Measurements from ENCODE around the gene CDH2.

Gene CDH2

GRCh38 chr18:28075501-28075900, 101.4 kb downstream of the CDH2 start:
- DNase-seq (ENCODE audit: low read depth): no peak
- no peak for TF ChIP-seq CTCF (conservative IDR thresholded peaks at IDR 0.05; ENCODE audit: low read length)
- H3K4me3 ChIP-seq (ENCODE audit: low read length): no peak overlapping the region

GRCh38 chr18:28074076-28074475, 102.9 kb downstream of the CDH2 start:
- H3K4me3 ChIP-seq (ENCODE audit: low read length): no peak overlapping the region
- no peak for TF ChIP-seq CTCF (conservative IDR thresholded peaks at IDR 0.05; ENCODE audit: low read length)
- no peak for DNase-seq (ENCODE audit: low read depth)

DNA sequence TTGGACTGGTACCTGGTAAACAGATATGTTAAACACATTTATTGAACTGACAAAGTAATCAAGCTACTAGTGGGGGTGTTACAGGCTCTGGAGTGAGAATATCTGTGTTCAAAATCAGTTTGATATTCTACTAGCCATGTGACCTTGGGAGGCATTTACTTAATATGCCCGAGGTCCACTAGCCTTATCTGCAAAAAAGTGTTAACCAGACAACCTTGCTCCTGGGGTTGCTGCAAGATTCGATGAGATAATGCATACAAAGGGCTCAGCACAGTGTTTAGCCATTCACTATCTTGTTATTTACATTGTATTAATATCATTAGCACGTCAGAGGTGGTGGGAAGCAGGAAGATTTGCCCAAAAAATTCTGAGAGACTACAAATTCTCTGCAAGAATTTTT, 103.3 kb downstream of the CDH2 start:
- no peak overlapping the region for H3K4me3 ChIP-seq (ENCODE audit: low read length)
- TF ChIP-seq CTCF (conservative IDR thresholded peaks at IDR 0.05; ENCODE audit: low read length): no peak
- DNase-seq (ENCODE audit: low read depth): no peak

GRCh38 chr18:28071199-28071598, 105.7 kb downstream of the CDH2 start:
- DNase-seq (ENCODE audit: low read depth): no peak

DNA sequence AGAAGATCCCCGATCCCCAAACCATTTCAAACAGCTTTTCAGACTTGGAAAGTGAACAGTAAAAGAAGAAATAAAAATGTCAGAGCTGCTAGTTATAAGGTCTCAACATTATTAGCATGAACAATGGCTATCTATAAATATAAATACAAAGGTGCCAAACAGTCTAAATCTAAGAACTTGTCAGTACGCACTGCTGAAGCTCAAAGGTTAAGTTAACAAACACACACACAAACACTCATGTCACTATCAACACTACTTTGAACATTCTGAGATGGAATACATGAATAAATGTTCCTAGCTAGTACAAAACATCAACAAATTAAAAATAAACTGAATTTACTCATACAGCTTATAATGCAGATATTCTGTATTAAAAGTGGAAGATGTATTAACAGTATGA, 108.7 kb downstream of the CDH2 start:
- no peak for DNase-seq (ENCODE audit: low read depth)
- H3K4me3 ChIP-seq (ENCODE audit: low read length): no peak overlapping the region
- no peak for TF ChIP-seq CTCF (conservative IDR thresholded peaks at IDR 0.05; ENCODE audit: low read length)

More at GRCh38 chr18:28071199-28071598, 105.7 kb downstream of the CDH2 start:
- no peak overlapping the region for H3K4me3 ChIP-seq (ENCODE audit: low read length)
- no peak for TF ChIP-seq CTCF (conservative IDR thresholded peaks at IDR 0.05; ENCODE audit: low read length)

DNA sequence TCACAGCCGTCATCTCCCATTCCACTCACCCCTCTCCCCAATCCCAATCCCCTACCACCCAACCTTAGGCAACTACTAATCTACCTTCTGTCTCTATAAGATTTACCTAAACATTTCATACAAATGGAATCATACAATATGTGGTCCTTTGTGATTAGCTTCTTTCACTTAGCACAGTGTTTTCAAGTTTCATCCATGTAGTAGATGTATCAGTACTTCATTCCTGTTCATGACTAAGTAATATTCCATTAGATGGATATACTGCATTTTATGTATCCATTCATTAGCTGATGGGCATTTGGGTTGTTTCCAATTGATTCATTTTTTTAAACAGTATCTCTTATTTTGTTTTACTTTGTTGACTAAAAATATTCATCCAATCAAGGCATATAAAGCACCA, 109.6 kb downstream of the CDH2 start:
- DNase-seq (ENCODE audit: low read depth): no peak
- H3K4me3 ChIP-seq (ENCODE audit: low read length): no peak overlapping the region
- no peak for TF ChIP-seq CTCF (conservative IDR thresholded peaks at IDR 0.05; ENCODE audit: low read length)

DNA sequence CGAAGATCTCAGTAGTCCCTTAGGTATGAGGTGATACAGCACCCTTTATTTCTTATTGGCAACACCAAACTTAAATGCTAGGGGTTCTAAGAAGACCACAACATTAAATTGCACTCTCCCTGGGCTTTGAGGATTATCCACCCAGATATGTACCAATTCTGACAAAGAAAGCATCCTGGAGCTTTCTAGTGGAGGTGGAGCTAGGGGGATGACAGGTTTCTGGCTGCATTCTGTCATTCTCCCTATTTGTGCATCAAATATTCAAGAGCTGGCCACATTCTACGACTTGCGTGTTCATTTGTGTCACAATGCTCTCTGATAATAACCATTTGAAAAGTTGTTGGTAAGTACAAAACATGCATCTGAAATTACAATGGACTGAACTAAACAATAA, 111.1 kb downstream of the CDH2 start:
- no peak overlapping the region for H3K4me3 ChIP-seq (ENCODE audit: low read length)
- DNase-seq (ENCODE audit: low read depth): no peak
- TF ChIP-seq CTCF (conservative IDR thresholded peaks at IDR 0.05; ENCODE audit: low read length): no peak
